GM18868 (cell line): Measurements from ENCODE around the gene DCXR.
"Not testable (repeated sequence)": the region's sequence is repeated elsewhere in the genome, so short reads cannot be mapped to it uniquely, and the experiment has no call there.

Experiments used
- ATAC-seq: cut with Tn5 transposase; IDR thresholded peaks from one replicate; pipeline ENCODE4 v1.9.1; 2021; ENCODE audit warnings: mild to moderate bottlenecking, moderate library complexity; ENCODE audit not compliant: unreplicated experiment

The DCXR gene

DNA sequence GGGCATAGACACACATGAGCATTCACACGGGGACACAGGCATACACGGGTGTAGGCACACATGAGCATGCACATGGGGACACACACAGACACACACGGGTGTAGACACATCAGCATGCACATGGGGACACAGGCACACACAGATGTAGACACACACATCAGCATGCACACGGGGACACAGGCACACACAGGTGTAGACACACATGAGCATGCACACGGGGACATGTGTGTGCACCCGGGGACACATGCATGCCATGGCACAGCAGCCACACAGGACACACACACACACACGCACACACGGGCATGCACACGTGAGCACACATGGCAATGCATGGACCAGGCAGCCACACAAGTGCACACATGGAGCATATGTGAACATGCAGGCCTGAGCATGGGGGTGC lies 5.2 kb upstream of the DCXR start:
- no peak for ATAC-seq

DNA sequence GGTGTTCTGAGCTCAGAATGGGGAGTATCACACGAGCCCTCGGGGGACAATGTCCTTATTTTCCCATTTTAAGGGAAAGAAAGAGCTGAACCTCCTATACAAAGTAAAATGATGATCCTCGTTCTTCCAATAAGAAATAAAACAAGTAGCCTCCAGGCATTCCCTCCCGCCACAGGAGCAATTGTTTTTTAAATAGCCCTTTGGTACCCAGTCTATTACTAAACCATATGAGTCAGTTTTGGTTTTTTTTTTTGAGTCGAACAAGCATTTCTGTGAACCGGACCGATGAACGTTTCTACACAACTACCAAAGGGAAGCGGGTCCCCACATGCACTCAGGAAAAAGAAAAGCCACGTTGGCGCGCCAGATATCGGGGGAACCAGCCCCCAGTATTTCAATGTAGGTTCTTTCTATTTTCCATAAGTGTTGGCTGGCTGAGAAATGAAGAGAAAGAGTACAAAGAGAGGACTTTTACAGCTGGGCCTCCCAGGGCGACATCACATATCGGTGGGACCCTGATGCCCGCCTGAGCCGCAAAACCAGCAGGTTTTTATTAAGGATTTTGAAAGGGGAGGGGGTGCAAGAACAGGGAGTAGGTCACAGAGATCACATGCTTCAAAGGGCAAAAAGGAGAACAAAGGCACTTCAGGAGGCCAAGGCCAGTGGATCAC lies 3.8 kb upstream of the DCXR start:
- no peak for ATAC-seq

DNA sequence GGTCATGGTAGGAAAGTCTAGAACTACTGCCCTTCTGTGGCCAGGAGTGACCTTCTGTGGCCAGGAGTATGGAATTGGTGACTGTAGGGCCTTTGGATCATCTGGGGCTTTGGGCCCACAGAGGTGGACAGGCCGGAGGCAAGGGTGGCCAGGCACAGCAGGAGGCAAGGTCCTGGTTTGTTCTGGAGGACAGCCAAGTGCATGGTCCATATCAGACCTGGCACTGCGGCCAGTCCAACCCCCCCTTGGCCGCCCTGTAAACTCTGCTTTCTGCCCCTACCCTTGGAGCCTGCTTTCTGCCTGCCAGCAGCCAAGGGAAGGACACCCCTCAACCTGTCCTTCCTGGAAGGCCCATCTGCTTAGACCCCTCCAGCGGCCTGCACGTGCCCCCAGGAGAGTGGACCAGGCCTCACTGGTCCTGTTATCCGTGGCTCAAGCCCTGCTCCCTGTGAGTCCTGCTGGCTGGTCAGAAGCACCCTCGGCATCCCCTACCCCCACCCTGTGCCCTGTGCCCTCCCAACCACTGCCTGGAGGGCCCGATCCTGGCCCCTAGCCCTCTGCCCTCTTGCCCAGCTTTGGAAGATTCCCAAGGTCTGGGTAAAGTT lies 2.3 kb upstream of the DCXR start:
- ATAC-seq: no peak

DNA sequence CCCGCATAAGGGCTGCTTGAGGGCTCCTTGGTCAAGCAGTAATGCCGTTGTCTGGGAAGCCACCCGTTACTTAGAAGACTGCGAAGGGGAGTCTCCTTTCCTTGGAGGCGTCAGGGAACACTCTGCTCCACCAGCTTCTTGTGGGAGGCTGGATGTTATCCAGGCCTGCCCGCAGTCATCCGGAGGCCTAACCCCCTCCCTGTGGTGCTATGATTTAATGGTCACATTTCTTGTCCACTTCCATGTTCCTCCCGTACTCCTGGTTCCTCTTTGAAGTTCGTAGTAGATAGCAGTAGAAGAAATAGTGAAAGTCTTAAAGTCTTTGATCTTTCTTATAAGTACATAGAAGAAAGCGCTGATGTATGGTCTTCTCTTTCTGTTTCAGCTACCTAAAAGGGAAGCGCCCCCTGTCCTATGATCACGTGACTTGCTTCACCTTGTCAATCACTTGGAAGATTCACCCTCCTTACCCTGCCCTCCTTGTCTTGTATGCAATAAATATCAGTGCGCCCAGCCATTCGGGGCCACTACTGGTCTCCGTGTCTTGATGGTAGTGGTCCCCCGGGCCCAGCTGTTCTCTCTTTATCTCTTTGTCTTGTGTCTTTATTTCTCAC lies 1.4 kb upstream of the DCXR start:
- not testable (repeated sequence) for ATAC-seq

DNA sequence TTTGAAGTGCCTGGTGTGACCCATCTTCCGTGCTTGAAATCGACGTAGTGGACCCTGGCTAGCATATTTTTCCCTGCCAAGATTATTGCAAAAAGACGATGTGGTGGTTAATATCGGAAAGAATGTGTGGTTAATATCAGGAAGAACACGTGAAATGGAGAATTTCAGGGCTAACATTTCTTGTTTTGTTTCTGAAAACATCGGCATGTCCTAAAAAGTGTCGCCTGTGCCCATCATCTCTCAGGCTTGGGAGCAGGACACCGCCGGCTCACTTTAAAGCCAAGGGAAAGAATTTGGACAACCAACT lies 345 bp upstream of the DCXR start:
- no peak for ATAC-seq

DNA sequence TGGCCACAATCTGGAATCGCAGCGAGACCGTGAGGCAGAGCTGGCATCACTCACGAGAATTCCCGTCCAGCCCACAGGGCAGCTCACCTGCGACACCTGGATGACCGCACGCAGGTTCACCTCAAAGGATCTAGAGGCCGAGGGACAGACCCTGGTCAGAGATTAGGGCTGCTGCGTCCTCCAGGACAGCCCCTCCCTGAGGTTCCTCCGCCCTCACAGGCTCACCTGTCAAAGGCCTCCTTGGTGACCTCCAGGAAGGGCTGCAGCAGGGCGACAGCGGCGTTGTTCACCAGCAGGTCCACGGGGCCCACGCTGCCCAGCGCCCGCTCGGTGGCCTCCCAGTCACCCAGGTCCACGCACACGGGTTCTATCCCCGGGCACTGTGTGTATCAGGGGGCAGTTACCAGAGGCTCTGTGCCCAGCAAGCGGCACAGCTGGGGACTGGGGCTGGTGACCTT lies 834 bp downstream of the DCXR start:
- no peak for ATAC-seq

DNA sequence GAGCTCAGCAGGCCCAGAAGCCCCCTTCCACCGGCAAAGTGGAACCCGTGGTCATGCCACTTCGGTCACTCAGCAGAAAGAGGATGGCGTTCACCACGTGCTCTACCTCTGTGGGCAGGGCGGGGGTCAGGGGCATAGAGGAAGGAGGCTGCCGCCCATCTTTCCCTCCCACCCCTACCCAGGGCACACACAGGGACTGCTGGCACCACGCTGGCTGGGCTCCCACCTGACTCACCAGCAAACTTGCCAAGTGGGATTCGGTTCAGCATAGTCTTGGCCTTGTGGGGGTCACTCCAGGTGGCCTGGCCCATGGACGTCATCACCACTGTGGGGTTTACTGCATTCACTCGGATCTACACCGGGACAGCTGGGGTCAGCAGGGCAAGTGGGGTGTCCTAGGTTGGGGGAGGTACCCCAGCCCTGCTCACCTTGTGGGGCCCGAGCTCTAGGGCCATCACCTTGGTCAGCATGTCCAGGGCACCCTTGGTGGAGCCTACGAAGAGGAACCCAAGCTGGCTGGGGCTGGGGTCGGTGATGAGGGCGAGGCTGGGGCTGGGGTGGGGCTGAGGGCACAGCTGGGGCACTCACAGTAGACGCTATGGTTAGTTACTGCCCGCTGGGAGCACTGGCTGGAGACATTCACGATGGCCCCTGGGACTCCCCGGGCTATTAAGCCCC lies 1.4 kb downstream of the DCXR start:
- no peak for ATAC-seq

DNA sequence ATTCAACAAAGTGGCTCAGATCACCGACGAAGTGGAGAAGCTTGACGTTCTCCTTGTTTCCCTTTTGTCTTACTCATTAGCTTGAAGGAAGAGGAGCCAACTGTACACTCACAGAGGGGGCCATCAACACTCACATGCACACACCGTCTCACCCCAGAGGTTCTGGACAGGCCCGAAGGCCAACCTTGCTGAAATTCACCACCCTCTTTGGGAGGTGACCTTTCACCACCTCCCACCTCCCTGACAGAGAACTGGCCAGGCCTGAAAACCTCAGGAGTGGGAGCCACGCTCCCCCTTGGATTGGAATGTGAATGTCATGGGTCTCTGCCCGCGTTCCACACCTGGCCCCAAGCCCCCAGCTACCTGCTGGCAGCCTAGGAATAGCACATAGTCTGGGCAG lies 2.0 kb downstream of the DCXR start:
- ATAC-seq: no peak

DNA sequence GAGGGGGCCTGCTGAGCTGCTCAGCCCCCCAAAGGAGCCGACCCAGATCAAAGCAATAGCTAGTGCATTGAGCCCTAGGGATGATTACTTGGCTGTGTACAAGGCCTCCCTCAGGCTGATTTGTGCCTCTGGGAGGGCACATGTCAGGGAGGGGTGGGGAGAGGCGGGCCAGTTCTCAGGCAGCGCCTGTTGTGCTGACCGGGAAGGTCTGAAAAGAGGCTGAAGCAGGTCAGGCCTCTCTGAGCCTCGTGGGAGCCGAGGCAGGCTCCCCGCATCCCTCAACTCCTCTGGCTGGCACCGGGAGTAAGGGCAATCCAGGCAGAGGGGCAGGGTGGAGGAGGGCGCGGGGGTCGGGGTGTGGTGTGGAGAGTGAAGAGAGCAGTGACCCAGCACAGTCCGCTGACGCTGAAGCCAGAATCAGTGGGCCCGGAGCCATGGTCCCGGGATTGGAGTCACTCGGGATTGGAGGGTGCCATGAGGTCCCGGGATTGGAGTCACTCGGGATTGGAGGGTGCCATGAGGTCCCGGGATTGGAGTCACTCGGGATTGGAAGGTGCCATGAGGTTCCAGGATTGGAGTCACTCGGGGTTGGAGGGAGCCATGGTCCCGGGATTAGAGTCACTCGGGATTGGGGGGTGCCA lies 3.0 kb downstream of the DCXR start:
- no peak for ATAC-seq

DNA sequence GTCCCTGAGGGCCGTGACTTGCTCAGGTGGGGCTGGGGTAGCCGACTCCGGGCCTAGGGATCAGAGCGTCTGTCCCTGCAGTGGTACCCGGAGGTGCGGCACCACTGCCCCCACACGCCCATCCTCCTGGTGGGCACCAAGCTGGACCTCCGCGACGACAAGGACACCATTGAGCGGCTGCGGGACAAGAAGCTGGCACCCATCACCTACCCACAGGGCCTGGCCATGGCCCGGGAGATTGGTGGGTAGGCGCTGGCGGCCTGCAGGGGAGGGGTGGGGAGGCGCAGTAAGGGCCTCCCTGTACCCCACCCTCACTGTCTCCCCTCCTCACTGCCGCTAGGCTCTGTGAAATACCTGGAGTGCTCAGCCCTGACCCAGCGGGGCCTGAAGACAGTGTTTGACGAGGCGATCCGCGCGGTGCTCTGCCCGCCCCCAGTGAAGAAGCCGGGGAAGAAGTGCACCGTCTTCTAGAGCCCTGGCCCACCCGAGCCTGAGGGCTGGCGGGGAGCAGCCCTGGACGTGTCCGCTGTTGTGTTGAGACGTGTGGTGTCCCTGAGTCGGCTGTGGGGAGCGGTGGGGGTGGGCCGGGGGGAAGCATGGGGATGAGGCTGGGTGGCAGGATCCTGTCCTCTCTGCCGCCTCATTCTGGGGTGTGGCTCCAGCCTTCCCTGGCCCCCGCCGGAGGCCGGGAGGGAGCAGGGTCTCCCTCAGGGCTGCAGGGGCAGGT lies 4.0 kb downstream of the DCXR start:
- ATAC-seq: no peak

DNA sequence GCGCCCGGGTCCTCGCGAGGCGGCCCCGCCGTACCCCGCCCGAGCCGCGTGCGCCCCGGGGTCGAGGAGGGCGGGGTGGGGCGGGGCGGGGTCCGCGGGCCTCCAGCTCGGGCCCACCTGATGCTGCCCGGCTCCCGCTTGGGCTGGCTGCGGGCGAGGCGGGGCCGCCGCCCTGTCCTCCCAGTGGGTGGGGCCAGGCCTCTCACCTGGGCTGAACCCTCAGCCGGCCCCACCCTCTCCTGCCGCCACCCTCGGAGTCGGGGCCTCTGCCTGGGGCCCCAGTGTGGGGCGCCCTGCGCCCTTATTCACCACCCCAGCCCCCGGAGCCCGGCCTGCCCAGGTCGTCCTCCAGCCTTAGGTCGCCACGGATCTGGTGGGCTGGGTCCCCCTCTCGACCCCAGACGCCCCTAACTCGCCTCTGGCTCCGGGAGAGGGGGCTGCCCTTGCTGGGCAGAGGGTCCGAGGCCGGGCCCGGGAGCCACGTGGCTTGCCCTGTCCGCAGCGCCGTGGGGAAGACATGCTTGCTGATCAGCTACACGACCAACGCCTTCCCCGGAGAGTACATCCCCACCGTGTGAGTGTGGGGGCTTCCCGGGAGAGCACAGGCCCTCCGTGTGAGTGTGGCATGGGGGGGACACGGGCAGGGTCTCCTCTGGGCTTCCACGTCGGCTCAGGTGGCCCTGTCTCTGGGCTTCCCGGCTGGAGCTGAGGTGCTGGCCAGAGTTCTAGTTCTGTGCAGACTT lies 5.4 kb downstream of the DCXR start:
- ATAC-seq: no peak

DNA sequence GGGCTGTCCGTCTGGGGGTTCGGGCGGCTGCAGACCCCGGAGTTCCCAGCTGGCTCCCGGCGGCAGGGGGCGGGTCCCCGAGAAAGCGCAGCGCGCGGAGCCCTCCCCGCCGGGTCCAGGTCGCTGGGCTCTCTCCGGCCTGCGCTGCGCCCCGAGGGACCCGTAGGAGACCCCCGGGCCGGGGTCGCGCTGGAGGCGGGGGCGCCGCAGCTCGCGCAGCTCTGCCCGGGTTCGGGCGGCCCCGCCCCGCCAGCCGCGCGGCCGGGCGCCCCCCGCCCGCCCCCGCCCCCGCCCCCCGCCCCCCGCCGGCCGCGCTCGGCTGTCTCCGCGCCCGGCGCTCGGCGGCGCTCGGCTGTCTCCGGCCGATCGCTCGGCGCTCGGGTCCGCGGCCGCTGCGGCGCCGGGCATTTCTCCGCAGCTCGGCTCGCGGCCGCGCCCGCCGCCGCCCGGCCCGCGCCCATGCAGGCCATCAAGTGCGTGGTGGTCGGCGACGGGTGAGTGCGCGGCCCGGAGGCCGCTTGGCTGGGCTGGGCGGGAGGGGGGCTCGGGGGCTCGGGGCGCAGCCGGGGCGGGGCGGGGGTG lies 6.1 kb downstream of the DCXR start, which contains the start of gene RAC3:
Gene RAC3, plus strand, starts transcription at position 376 of the 582 bp plus-strand sequence. Its CDS starts 84 bp downstream, at position 460.
- ATAC-seq: no peak

DNA sequence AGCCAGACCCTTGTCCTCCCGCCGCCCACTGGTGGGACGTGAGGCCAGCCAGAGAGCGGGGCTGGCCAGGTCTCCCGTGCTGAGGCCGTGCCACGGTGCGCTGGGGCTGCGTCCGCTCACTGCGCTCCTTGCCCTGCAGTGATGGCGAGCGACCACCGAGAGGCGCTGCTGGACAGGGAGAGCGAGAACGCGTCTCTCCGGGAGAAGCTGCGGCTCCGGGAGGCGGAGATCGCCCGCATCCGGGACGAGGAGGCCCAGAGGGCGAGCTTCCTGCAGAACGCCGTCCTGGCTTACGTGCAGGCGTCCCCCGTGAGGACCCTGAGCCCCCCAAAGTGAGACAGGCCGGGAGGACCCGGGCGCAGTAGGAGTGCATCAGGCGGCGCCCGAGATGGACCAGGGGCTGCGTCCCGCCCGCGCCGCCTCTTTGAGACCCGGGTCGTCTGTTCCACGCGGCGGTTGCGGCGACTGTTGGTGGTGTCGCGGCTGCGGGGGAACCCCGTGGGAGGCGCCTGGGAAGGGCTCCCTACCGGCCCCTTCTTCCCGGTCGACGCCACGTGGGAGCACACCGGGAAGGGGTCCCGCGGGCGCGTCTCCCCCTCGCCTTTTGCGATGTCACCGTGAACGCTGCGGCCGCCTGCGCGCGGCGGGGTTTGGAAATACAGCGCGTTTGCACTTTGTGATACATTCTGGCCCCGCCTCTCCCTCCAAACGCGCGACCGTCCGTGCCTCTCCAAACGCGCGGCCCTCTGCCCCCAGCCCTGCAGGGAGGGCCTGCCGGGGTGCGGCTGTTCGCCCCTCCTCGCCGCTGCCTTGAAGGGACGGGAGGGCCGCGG lies 6.8 kb downstream of the DCXR start:
- no peak for ATAC-seq

DNA sequence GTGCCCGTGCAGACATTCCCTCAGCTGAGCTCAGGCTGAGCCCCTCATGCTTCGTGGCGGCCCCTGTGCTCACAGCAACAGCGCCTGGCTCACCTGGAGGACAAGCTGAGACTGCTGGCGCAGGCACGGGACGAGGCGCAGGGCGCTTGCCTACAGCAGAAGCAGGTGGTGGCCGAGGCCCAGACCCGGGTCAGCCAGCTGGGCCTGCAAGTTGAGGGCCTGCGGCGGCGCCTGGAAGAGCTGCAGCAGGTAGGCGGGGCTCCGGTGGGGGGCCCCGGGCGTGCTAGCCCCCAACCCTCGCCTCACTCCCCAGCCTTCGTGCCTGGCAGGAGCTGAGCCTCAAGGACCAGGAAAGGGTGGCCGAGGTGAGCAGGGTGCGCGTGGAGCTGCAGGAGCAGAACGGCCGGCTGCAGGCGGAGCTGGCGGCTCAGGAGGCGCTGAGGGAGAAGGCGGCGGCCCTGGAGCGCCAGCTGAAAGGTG lies 7.5 kb downstream of the DCXR start:
- no peak for ATAC-seq

DNA sequence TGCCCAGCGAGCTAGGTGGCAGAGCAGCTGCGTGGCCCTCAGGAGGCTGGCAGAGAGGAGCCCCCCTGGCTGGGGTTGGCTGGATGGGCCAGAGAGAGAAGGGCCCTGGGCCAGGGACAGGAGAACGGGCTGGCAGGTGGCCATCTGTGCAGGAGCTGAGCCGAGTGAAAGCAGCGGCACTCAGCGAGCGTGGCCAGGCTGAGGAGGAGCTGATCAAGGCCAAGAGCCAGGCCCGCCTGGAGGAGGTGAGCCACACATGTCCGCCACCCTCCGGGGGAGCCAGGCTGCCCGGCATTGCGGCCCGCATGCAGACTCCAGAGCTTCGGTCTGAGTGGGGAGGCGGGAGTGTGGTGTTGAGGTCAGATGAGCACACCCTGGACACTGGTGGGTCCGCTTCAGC lies 8.1 kb downstream of the DCXR start:
- ATAC-seq: no peak

DNA sequence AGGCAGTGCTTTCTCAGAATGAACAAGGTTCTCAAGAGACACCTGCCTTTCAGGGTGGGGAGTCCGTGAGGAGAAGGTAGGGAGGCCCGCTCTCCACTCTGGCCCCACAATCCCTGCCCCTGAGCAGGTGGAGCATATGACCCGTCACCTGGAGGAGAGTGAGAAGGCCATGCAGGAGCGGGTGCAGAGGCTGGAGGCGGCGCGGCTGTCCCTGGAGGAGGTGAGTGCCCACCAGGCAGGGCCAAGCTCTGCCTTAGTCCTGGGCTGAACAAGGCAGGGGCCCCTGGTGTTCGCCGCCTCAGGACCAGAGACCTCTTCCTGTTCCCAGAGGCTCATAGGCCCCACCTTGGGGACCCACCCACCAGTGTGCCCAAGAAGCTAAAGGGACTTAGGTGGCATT lies 8.5 kb downstream of the DCXR start:
- no peak for ATAC-seq

DNA sequence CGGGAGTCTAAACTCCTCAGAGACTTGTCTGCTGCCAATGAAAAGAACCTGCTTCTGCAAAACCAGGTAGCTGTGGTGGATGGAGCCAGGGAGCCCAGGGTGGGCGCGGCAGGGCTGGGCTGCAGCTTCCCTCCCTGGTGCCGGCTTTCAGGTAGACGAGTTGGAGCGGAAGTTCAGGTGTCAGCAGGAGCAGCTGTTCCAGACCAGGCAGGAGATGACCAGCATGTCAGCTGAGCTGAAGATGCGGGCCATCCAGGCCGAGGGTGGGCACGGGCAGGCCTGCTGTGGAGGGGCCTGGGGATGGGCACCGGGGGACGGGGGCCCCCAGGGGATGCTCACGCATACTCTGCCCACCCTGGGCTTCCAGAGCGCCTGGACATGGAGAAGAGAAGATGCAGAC lies 9.3 kb downstream of the DCXR start:
- no peak for ATAC-seq

DNA sequence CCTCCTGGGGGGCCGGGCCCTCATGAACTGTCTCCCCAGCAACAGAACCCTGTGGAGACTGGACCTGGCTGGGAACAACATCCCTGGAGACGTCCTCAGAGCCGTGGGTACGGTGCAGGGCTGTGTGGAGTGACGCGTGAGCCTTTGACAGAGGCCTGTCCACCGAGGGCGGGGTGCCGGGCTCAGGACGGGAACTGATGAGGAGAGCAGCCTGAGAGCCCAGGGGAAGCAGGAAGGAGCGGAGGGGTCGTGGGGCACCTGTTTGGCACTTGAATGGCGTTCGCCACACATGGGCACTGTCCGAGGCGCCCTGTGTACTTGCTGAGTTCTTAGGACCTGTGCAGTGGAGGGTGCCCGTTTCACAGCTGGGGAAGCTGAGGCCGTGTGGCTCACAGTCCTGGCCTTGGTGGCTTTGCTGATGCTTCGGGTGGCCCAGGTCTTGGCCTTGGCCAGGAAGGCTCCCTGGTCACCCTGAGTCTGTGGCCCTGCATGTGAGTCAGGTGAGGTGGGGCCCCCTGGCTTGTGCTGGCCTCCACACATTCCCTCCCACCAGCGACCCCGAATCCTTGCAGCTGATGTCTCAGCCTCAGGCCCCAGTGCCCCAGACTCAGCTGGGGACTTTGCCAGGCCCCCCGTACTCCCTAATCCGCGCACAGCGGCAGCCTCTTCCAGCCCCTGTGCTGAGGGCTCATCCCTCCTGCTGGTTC lies 11.9 kb downstream of the DCXR start:
- ATAC-seq: no peak
